ENCODE results near the gene RPL14. TPM values are rescaled to one million over a fixed set of nuclear protein-coding genes. Genes with fewer than 3 reads are reported as not detected.
"Not testable (repeated sequence)": the region's sequence is repeated elsewhere in the genome, so short reads cannot be mapped to it uniquely, and the experiment has no call there.

Gene RPL14
- total RNA-seq, 2 donors from 2014 or later: 1,149 to 1,386 TPM

GRCh38 chr3:40452876-40453730 is 4.0 kb upstream of the RPL14 start:
- Mint-ChIP-seq H3K4me3 (peak overlapping the region; percentile 96), H3K27me3 (no peaks in the 10 kb centered on the region), H3K4me1 (ENCODE audit: low read depth in 2 of 2) (peaks cover 30 to 31% of the 10 kb centered on the region in 2 donors), H3K36me3 (peaks cover 12% of the 10 kb centered on the region), H3K27ac (peak overlapping the region; percentile 87 to 98), H3K9me3 (peaks cover 2% of the 10 kb centered on the region)
- DNase-seq (ENCODE audit: low spot score) (peak; percentile 98), ATAC-seq (peak; percentile 96 to 97)

- H3K36me3 Mint-ChIP-seq: peaks cover 20% of the 10 kb centered on the region
- peak overlapping the region; percentile 96 for H3K4me3 Mint-ChIP-seq
- no peaks in the 10 kb centered on the region for H3K27me3 Mint-ChIP-seq
- peaks cover 36 to 38% of the 10 kb centered on the region in 2 donors for H3K4me1 Mint-ChIP-seq (ENCODE audit: low read depth in 2 of 2)
- DNase-seq (ENCODE audit: low spot score) (no peak), ATAC-seq (no peak)
- peak overlapping the region; percentile 87 to 98 for H3K27ac Mint-ChIP-seq
- peaks cover 2% of the 10 kb centered on the region for H3K9me3 Mint-ChIP-seq
Observed at GRCh38 chr3:40453933-40454332, 3.2 kb upstream of the RPL14 start.

- ATAC-seq: no peak
- H3K9me3 Mint-ChIP-seq: peaks cover 2% of the 10 kb centered on the region
- H3K36me3 Mint-ChIP-seq: peaks cover 20% of the 10 kb centered on the region
- peak overlapping the region; percentile 92 to 96 for H3K27ac Mint-ChIP-seq
- no peak for DNase-seq (ENCODE audit: low spot score)
- H3K27me3 Mint-ChIP-seq: no peaks in the 10 kb centered on the region
- peak overlapping the region; percentile 87 for H3K4me3 Mint-ChIP-seq
- H3K4me1 Mint-ChIP-seq (ENCODE audit: low read depth in 2 of 2): peaks cover 39 to 43% of the 10 kb centered on the region in 2 donors
Observed at GRCh38 chr3:40455328-40455727, 1.8 kb upstream of the RPL14 start.

GRCh38 chr3:40456279-40456939 is 730 bp upstream of the RPL14 start:
- Mint-ChIP-seq H3K4me3 (peak overlapping the region; percentile 87), H3K27ac (peak overlapping the region; percentile 92 to 96), H3K9me3 (peaks cover 2% of the 10 kb centered on the region), H3K4me1 (ENCODE audit: low read depth in 2 of 2) (peaks cover 42 to 46% of the 10 kb centered on the region in 2 donors), H3K27me3 (no peaks in the 10 kb centered on the region), H3K36me3 (peaks cover 24% of the 10 kb centered on the region)
- no peak for DNase-seq (ENCODE audit: low spot score)
- ATAC-seq: no peak

GRCh38 chr3:40458473-40458872 is 1.3 kb downstream of the RPL14 start:
- Mint-ChIP-seq H3K27ac (peak overlapping the region; percentile 92 to 96), H3K27me3 (no peaks in the 10 kb centered on the region), H3K36me3 (peaks cover 31% of the 10 kb centered on the region), H3K4me3 (peak overlapping the region; percentile 87), H3K4me1 (ENCODE audit: low read depth in 2 of 2) (peaks cover 30 to 33% of the 10 kb centered on the region in 2 donors), H3K9me3 (peaks cover 2% of the 10 kb centered on the region)
- ATAC-seq (no peak), DNase-seq (ENCODE audit: low spot score) (no peak)

GRCh38 chr3:40460481-40460880 is 3.3 kb downstream of the RPL14 start:
- not testable (repeated sequence) for ATAC-seq; DNase-seq (ENCODE audit: low spot score); H3K27me3 Mint-ChIP-seq; H3K9me3 Mint-ChIP-seq
- Mint-ChIP-seq H3K27ac (peak overlapping the region; percentile 28 to 53), H3K4me1 (ENCODE audit: low read depth in 2 of 2) (peaks cover 42 to 45% of the 10 kb centered on the region in 2 donors), H3K36me3 (peaks cover 46% of the 10 kb centered on the region), H3K4me3 (peak overlapping the region; percentile 59)

GRCh38 chr3:40461161-40461560 is 4.0 kb downstream of the RPL14 start:
- H3K4me1 Mint-ChIP-seq (ENCODE audit: low read depth in 2 of 2): peaks cover 37 to 42% of the 10 kb centered on the region in 2 donors
- peaks cover 48% of the 10 kb centered on the region for H3K36me3 Mint-ChIP-seq
- ATAC-seq (no peak), DNase-seq (ENCODE audit: low spot score) (no peak)
- peak overlapping the region; percentile 20 for H3K4me3 Mint-ChIP-seq
- no peaks in the 10 kb centered on the region for H3K27me3 Mint-ChIP-seq
- H3K9me3 Mint-ChIP-seq: no peaks in the 10 kb centered on the region
- peak overlapping the region; percentile 18 to 27 for H3K27ac Mint-ChIP-seq

- not testable (repeated sequence) for H3K27ac Mint-ChIP-seq; ATAC-seq; DNase-seq (ENCODE audit: low spot score); H3K27me3 Mint-ChIP-seq; H3K4me3 Mint-ChIP-seq; H3K9me3 Mint-ChIP-seq
- Mint-ChIP-seq H3K36me3 (peaks cover 44% of the 10 kb centered on the region), H3K4me1 (ENCODE audit: low read depth in 2 of 2) (peaks cover 28 to 39% of the 10 kb centered on the region in 2 donors)
Observed at GRCh38 chr3:40462838-40463237, 5.7 kb downstream of the RPL14 start.

- no peak for ATAC-seq
Observed at GRCh38 chr3:40463579-40463978, 6.4 kb downstream of the RPL14 start.

GRCh38 chr3:40464339-40465110 is 7.4 kb downstream of the RPL14 start:
- peak overlapping the region; percentile 45 to 70 for H3K27ac Mint-ChIP-seq
- ATAC-seq: peak in 1 of 2 donors; percentile 44
- no peak for DNase-seq (ENCODE audit: low spot score)
- no peaks in the 10 kb centered on the region for H3K9me3 Mint-ChIP-seq
- peaks cover 28% of the 10 kb centered on the region for H3K36me3 Mint-ChIP-seq
- peaks cover 21 to 23% of the 10 kb centered on the region in 2 donors for H3K4me1 Mint-ChIP-seq (ENCODE audit: low read depth in 2 of 2)
- H3K4me3 Mint-ChIP-seq: peak overlapping the region; percentile 38
- H3K27me3 Mint-ChIP-seq: no peaks in the 10 kb centered on the region

More at GRCh38 chr3:40463579-40463978, 6.4 kb downstream of the RPL14 start:
- Mint-ChIP-seq H3K4me1 (ENCODE audit: low read depth in 2 of 2) (peaks cover 21 to 31% of the 10 kb centered on the region in 2 donors), H3K36me3 (peaks cover 37% of the 10 kb centered on the region), H3K27ac (peak overlapping the region in 1 of 2 donors; percentile 70), H3K4me3 (no peak overlapping the region), H3K9me3 (no peaks in the 10 kb centered on the region), H3K27me3 (no peaks in the 10 kb centered on the region)
- no peak for DNase-seq (ENCODE audit: low spot score)

GRCh38 chr3:40465111-40465407 is 7.9 kb downstream of the RPL14 start:
- Mint-ChIP-seq H3K9me3 (no peaks in the 10 kb centered on the region), H3K27ac (peak overlapping the region; percentile 45 to 70), H3K27me3 (no peaks in the 10 kb centered on the region), H3K4me1 (ENCODE audit: low read depth in 2 of 2) (peaks cover 20 to 23% of the 10 kb centered on the region in 2 donors), H3K36me3 (peaks cover 28% of the 10 kb centered on the region), H3K4me3 (no peak overlapping the region)
- ATAC-seq: no peak
- no peak for DNase-seq (ENCODE audit: low spot score)

GRCh38 chr3:40465456-40465855 is 8.3 kb downstream of the RPL14 start:
- no peak for DNase-seq (ENCODE audit: low spot score)
- H3K27me3 Mint-ChIP-seq: no peaks in the 10 kb centered on the region
- no peak for ATAC-seq
- H3K9me3 Mint-ChIP-seq: no peaks in the 10 kb centered on the region
- H3K36me3 Mint-ChIP-seq: peaks cover 28% of the 10 kb centered on the region
- no peak overlapping the region for H3K4me3 Mint-ChIP-seq
- H3K4me1 Mint-ChIP-seq (ENCODE audit: low read depth in 2 of 2): peaks cover 17 to 23% of the 10 kb centered on the region in 2 donors
- peak overlapping the region; percentile 45 to 70 for H3K27ac Mint-ChIP-seq

GRCh38 chr3:40468018-40468417 is 10.9 kb downstream of the RPL14 start:
- no peak overlapping the region for H3K4me3 Mint-ChIP-seq
- peaks cover 15 to 19% of the 10 kb centered on the region in 2 donors for H3K4me1 Mint-ChIP-seq (ENCODE audit: low read depth in 2 of 2)
- no peak for DNase-seq (ENCODE audit: low spot score)
- no peak overlapping the region for H3K27ac Mint-ChIP-seq
- no peaks in the 10 kb centered on the region for H3K9me3 Mint-ChIP-seq
- H3K27me3 Mint-ChIP-seq: no peaks in the 10 kb centered on the region
- ATAC-seq: no peak
- H3K36me3 Mint-ChIP-seq: peaks cover 17% of the 10 kb centered on the region
